Posterior cingulate gyrus (tissue), 11 donors: ENCODE measurements around the gene ARHGAP15.
A peak's percentile ranks its signal among the peaks of the same experiment; 100 is the strongest.

Experiments
- DNase-seq, 10 donors: peaks; one replicate each; pipeline versions ENCODE4 v3.0.0 to v3.0.0-alpha.2; 2020 to 2021; ENCODE audit warnings: mixed read lengths in 3 of 10
- intact Hi-C: fragments of 100-400 bp; cut with DNase I; formaldehyde crosslinking; loops from one replicate; pipeline ENCODE4 v1.15.1; 2023

The ARHGAP15 gene

DNA sequence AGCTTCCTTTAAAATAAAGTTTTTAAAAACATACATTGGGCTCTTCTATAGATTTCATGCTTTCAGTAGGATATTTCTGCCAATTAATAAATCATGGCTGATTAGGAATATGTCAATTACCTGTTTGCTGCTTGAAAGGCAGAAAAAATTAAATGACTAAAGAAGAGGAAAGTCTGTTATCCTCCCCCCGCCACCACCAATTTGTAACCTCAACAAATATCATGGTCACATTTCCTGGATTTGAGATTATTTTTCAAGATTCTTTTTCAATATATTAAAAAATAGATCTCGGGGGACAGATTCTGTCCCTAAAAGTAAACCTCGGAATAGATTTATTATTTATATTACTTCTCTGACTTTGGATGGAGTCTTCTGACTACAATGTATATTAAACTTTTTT, 125.9 kb downstream of the ARHGAP15 start:
- intact Hi-C loops = no loop called here
- no peak for DNase-seq

- intact Hi-C loops = no loop called here
- DNase-seq = no peak
These were observed 126.7 kb downstream of the ARHGAP15 start for GRCh38 chr2:143255899-143256298.

DNA sequence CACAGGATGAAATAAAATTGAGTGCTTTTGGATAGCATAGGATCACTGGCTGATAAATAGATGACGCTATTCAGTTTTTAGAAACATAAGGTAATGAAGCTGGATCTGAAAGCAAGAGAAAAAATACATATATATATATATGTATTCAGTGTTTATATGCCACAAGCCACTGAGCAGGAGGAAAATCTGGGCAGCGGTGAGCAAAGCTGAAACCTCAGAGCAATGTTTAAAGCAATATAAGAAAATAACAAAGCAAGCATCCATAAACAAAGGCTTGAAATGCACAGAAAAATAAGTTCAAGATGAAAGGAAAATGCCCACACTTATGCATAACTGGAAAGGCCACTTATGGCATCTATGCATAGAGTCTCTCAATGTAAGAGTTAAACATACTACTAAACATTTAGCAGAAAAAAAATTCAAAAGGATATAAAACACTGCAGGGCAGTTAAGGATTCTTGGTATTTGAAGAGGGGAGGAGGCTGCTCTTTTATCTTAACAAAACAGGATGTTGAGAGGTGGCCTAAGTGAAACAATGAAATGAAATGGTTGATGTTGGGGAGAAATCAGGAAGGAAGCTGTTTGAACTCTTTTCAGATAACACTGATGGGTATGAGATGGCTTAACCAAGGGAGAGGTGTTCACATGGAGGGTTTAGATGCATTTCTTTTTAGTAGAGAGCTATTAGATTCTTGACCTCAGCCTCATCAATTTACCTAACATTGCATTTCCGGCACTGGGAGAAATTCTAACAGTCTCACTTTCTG, 129.1 kb downstream of the ARHGAP15 start:
- DNase-seq = no peak

DNA sequence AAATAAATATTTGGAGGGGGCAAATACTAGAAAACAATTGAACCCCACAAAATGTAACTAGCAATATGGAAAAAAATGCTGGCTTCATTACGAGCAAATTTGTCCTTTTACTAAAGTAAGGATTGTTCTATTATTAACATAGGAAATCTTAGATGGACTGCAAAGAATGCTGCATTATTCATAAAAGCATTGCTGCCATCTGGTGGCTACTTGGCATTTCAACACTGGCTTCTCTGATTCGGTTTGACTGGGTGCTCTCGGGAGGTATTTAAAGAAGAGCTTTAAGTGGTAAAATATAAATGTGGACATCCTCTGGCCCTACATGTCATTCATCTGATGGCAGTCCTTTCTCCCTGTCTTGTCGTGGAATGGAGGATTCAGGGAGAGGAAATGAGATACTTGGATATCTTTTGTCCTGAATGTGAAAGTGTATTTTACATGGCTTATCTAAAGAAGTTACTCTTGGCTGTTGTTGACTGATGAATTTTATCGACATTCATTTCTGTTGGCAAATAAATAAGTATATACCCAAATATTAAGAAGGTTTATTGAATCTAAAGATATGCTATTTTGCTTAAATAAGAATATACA, 130.2 kb downstream of the ARHGAP15 start:
- intact Hi-C loops = loop anchor here (2.0 kb wide), 1 partner anchor 149 kb away; no protein-coding TSS in a partner anchor
- DNase-seq = peak in 7 of 10 donors; percentile 14 to 88 (median 56)

More for the DNA sequence above, 129.1 kb downstream of the ARHGAP15 start:
- intact Hi-C loops = loop anchor here (2.0 kb wide), 1 partner anchor 148 kb away; no protein-coding TSS in a partner anchor

GRCh38 chr2:143261986-143262385, 132.8 kb downstream of the ARHGAP15 start:
- no peak for DNase-seq
- intact Hi-C loops = loop anchor here (5.0 kb wide), 1 partner anchor 230 kb away; no protein-coding TSS in a partner anchor

- no peak for DNase-seq
- intact Hi-C loops = loop anchor here (5.0 kb wide), 1 partner anchor 230 kb away; no protein-coding TSS in a partner anchor
These were observed 133.2 kb downstream of the ARHGAP15 start for GRCh38 chr2:143262389-143262788.

DNA sequence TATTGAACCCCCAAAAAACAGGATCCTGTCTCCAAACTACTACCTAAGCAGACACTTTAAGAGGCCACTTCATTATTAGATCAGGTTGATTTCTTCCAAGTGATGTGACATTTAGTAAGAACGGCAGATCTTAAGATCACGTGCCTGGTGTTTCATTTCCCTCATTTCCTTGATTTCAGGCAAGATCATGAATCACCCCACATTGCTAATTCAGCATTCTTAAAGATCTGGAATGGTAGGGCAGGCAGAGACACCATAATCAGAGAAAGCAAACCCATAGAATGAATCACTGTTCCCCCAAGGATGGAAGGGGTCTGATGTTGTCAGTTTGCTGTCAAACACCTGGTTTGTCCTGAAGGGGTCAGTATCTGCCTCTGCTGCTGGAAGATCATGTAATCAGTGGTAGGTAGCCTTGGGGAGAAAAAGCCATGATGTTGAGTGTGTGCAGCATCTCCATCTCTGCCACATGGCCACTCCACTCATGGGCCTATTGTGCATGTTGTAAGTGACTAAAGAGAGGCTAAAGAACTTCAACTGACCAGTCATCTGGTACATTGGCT, 133.9 kb downstream of the ARHGAP15 start:
- DNase-seq = no peak
- intact Hi-C loops = loop anchor here (5.0 kb wide), 1 partner anchor 231 kb away; no protein-coding TSS in a partner anchor

- intact Hi-C loops = loop anchor here (5.0 kb wide), 1 partner anchor 233 kb away; no protein-coding TSS in a partner anchor
- DNase-seq = no peak
These were observed 135.6 kb downstream of the ARHGAP15 start for GRCh38 chr2:143264851-143265250.

- intact Hi-C loops = no loop called here
- no peak for DNase-seq
These were observed 150.5 kb downstream of the ARHGAP15 start for GRCh38 chr2:143279672-143280071.

DNA sequence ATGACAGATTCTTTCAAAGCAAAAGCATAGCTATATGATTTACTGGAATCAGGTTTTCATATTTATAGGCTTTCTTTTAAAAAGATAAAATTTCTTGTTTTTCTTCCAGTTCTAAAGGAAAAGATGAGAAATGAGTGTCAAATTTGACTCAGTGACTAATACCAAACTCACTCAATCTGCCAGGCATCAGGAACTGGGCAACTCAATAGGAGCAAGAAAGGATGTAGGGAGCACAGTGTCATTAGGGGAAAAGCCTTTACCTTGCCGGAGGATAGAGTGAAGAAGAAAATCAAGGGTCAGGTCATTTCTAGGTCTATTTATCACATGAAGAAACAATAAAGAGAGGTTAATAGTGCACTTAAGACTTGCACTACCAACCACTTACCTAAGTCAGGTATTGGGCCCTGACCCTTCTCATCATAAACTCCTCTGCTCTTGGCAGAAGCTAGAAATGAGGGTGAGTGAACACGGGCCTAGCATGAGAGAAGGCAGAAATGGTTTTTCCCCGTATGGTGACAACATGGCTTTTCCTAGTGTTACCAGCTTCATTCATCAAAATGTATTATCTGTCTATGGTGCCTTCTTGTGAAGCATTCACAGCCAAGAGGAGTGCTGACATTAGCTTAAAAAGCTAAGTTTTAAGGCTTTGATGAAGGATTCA, 151.0 kb downstream of the ARHGAP15 start:
- no peak for DNase-seq
- intact Hi-C loops = no loop called here

GRCh38 chr2:143282684-143283083, 153.5 kb downstream of the ARHGAP15 start:
- DNase-seq = no peak
- intact Hi-C loops = no loop called here

GRCh38 chr2:143284087-143284675, 155.0 kb downstream of the ARHGAP15 start:
- intact Hi-C loops = no loop called here
- DNase-seq = no peak

DNA sequence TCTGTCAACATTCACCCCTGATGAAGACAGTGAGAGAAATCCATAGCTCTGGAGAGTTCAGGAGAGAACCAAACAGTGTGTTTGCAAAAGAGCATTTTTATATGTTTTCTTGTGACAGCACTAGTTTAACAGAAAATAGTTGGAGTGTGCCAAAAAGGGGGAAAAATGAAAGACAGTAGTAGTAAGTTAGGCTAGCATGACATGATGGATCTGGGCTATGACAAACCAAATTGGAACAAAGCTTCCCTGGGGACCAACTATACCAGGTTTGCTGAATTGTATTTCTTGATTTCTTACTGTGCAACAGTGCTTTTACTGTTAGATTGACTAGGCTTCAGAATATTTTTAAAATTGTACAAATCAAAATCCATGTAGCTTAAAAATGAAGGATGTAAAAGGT, 159.8 kb downstream of the ARHGAP15 start:
- intact Hi-C loops = no loop called here
- no peak for DNase-seq

- intact Hi-C loops = no loop called here
- no peak for DNase-seq
These were observed 161.0 kb downstream of the ARHGAP15 start for GRCh38 chr2:143290221-143290620.

DNA sequence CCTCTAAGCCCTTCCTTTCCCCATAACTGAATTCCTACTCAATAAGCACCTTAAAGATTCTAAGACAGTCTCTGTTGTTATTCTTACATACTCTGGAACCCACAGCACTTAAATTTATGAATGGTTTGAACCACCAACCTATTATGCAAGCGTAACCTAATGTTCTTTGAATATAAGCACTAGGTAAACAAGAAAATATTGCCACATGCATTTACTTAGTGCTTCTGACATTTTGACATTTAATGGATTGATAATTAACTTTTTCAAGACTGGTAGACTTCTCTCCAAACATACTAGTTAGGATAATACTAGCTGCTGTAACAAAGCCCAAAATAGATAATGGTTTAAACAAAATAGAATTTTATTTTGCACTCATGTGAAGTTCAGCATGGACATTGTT, 164.8 kb downstream of the ARHGAP15 start:
- no peak for DNase-seq
- intact Hi-C loops = no loop called here

GRCh38 chr2:143296089-143296488, 166.9 kb downstream of the ARHGAP15 start:
- intact Hi-C loops = no loop called here
- no peak for DNase-seq

- no peak for DNase-seq
- intact Hi-C loops = no loop called here
These were observed 168.0 kb downstream of the ARHGAP15 start for GRCh38 chr2:143297182-143297581.

- intact Hi-C loops = no loop called here
- no peak for DNase-seq
These were observed 171.3 kb downstream of the ARHGAP15 start for GRCh38 chr2:143300536-143300935.

GRCh38 chr2:143311426-143311825, 182.2 kb downstream of the ARHGAP15 start:
- no peak for DNase-seq
- intact Hi-C loops = no loop called here

DNA sequence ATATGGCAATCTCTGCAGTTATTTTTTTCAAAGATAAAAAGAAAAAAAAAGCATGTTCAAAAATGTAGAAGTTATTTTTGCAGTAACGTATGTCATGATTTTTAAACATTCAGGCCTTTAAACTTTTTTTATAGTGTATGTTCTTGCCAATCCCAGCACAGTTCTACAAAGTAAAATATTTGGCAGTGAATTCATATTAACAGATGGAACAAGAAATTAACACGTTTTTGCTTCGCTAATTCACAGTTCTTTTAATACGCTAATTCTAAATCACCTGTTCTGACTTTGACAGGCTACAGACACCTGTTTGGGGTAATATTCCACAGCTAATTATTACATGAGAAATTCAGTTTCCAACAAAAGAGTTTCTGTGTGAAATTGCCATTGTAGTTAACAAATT, 183.2 kb downstream of the ARHGAP15 start:
- DNase-seq = no peak
- intact Hi-C loops = no loop called here

DNA sequence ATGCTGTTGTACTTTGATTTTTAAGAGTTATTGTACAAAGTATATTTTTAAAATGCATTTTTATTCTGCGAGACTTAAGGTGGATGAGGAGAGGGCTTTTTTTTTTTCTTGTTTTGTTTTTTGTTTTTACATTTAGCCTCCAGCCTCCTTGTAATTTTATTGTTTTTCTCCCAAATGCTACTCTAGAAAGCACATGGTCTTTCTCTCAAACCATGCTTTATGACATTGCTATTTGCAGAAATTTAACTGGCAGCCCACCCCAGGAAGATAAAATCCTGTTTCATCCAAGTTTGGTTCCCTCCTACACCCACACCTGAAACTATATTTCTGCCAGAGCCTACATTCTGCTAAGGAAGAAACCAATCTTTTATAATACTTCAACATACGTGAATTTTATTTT, 184.6 kb downstream of the ARHGAP15 start:
- DNase-seq = no peak
- intact Hi-C loops = no loop called here
